Astrocyte (in vitro differentiated cells and primary cell): ENCODE measurements around the gene ABCC9. TPM values are rescaled to one million over a fixed set of nuclear protein-coding genes. Genes with fewer than 3 reads are reported as not detected.
A peak's percentile ranks its signal among the peaks of the same experiment; 100 is the strongest.
"Not testable (repeated sequence)": the region's sequence is repeated elsewhere in the genome, so short reads cannot be mapped to it uniquely, and the experiment has no call there.

Source experiments
- DNase-seq: peaks from one replicate; pipeline ENCODE4 v3.0.0-alpha.2; 2010; ENCODE audit warnings: low read depth
- FAIRE-seq: peaks from 2 replicates; lab custom pipeline; 2011; peaks lifted over from hg19 to GRCh38; lab: Jason Lieb, UNC
- H2AFZ ChIP-seq: 2 replicates; pipeline ENCODE4 v1.6.0; 2012; ENCODE audit warnings: low read depth, low read length, inconsistent platforms
- H3K27ac ChIP-seq: 2 replicates; pipeline ENCODE4 v1.5.1; 2011; ENCODE audit warnings: low read depth, low read length, inconsistent platforms
- H3K27me3 ChIP-seq: 2 replicates; pipeline ENCODE4 v1.6.0; 2011; ENCODE audit warnings: low read length, inconsistent platforms; ENCODE audit not compliant: insufficient read depth
- H3K36me3 ChIP-seq: 2 replicates; pipeline ENCODE4 v1.5.1; 2011; ENCODE audit warnings: low read length, inconsistent platforms; ENCODE audit not compliant: insufficient read depth
- H3K4me1 ChIP-seq: 2 replicates; pipeline ENCODE4 v1.5.1; 2011; ENCODE audit warnings: low read length, inconsistent platforms; ENCODE audit not compliant: insufficient read depth
- H3K4me2 ChIP-seq: 2 replicates; pipeline ENCODE4 v1.6.0; 2012; ENCODE audit warnings: low read length, inconsistent platforms
- H3K4me3 ChIP-seq: 2 replicates; pipeline ENCODE4 v1.5.1; 2011; ENCODE audit warnings: low read depth, mild to moderate bottlenecking, low read length, inconsistent platforms; ENCODE audit not compliant: insufficient read depth
- H3K79me2 ChIP-seq: 2 replicates; pipeline ENCODE4 v1.6.0; 2012; ENCODE audit warnings: mild to moderate bottlenecking, low read length, inconsistent platforms; ENCODE audit not compliant: insufficient read depth
- H3K9ac ChIP-seq: 2 replicates; pipeline ENCODE4 v1.6.0; 2012; ENCODE audit warnings: mild to moderate bottlenecking, low read length, inconsistent platforms
- H3K9me3 ChIP-seq: 2 replicates; pipeline ENCODE4 v1.5.1; 2012; ENCODE audit warnings: low read depth, mild to moderate bottlenecking, low read length, inconsistent platforms; ENCODE audit not compliant: insufficient read depth
- H4K20me1 ChIP-seq: 2 replicates; pipeline ENCODE4 v1.6.0; 2012; ENCODE audit warnings: low read length, inconsistent platforms; ENCODE audit not compliant: insufficient read depth
- H3K27ac Mint-ChIP-seq: one replicate; pipeline ENCODE4 v1.8.0; 2021; ENCODE audit warnings: mild to moderate bottlenecking, mixed read lengths; ENCODE audit not compliant: unreplicated experiment
- H3K27me3 Mint-ChIP-seq: one replicate; pipeline ENCODE4 v1.8.0; 2021; ENCODE audit warnings: low read depth, mixed read lengths; ENCODE audit not compliant: unreplicated experiment
- H3K36me3 Mint-ChIP-seq: one replicate; pipeline ENCODE4 v1.8.0; 2021; ENCODE audit warnings: low read depth, mixed read lengths; ENCODE audit not compliant: unreplicated experiment
- H3K4me1 Mint-ChIP-seq: one replicate; pipeline ENCODE4 v1.8.0; 2021; ENCODE audit warnings: low read depth, mixed read lengths; ENCODE audit not compliant: unreplicated experiment
- H3K4me3 Mint-ChIP-seq: one replicate; pipeline ENCODE4 v1.8.0; 2021; ENCODE audit warnings: mild to moderate bottlenecking, moderate library complexity, mixed read lengths; ENCODE audit not compliant: unreplicated experiment
- H3K9me3 Mint-ChIP-seq: one replicate; pipeline ENCODE4 v1.8.0; 2021; ENCODE audit warnings: mild to moderate bottlenecking, mixed read lengths; ENCODE audit not compliant: unreplicated experiment
- CTCF ChIP-seq: IDR thresholded peaks from 2 replicates; pipeline ENCODE4 v1.5.1; 2011; ENCODE audit warnings: low read depth, mild to moderate bottlenecking, inconsistent platforms, low read length, moderate library complexity; ENCODE audit not compliant: insufficient read depth
- EZH2 ChIP-seq: IDR thresholded peaks from 2 replicates; pipeline ENCODE4 v1.6.1; 2012; ENCODE audit warnings: mild to moderate bottlenecking, low read length, inconsistent platforms; ENCODE audit not compliant: insufficient read depth
- total RNA-seq: library from RNA; stranded (reverse); gene quantifications from 2 replicates; pipeline ENCODE4 v1.2.1, GENCODE V29; 2021

Gene ABCC9
- total RNA-seq, 1 donor from 2014 or later, result 0.36 TPM

DNA sequence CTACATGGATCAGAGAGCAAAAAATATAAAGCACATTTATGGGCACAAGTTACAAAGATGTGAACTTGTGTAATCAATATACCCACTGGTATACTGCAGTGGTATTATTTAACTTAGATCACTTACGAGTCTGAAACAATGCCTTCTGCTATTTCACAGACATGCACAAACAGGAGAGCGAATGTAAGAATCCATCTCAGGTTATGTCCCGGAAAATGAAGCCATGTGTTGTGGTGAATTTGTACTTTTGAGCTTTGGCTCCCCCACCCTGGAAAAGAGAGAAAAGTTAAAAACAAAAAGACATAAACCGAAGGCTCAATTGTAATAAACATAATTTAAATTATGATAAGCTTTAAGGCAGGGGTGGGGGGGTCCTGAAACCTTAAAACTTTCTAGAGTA lies 7.6 kb downstream of the ABCC9 start:
- Histone ChIP-seq H3K4me3 (no peak overlapping the region), H3K4me2 (no peak overlapping the region), H3K4me1 (no peaks in the 10 kb centered on the region), H2AFZ (no peak overlapping the region), H3K79me2 (no peaks in the 10 kb centered on the region), H3K36me3 (no peaks in the 10 kb centered on the region), H3K27me3 (no peaks in the 10 kb centered on the region), H3K27ac (no peak overlapping the region), H3K9me3 (no peaks in the 10 kb centered on the region), H4K20me1 (no peaks in the 10 kb centered on the region), H3K9ac (no peak overlapping the region)
- DNase-seq (no peak), FAIRE-seq (no peak)
- Mint-ChIP-seq H3K27me3 (peaks cover 9% of the 10 kb centered on the region), H3K4me1 (no peaks in the 10 kb centered on the region), H3K36me3 (no peaks in the 10 kb centered on the region), H3K9me3 (no peaks in the 10 kb centered on the region), H3K4me3 (no peak overlapping the region), H3K27ac (no peak overlapping the region)
- TF ChIP-seq EZH2 (no peak), CTCF (no peak)

- FAIRE-seq, H3K27me3 ChIP-seq, H3K36me3 ChIP-seq, H3K4me3 Mint-ChIP-seq, H3K4me3 ChIP-seq, H2AFZ ChIP-seq, H3K4me1 ChIP-seq, H3K9me3 ChIP-seq, H3K4me2 ChIP-seq, H4K20me1 ChIP-seq, H3K4me1 Mint-ChIP-seq, H3K9me3 Mint-ChIP-seq, H3K27me3 Mint-ChIP-seq, H3K79me2 ChIP-seq, H3K27ac Mint-ChIP-seq, H3K9ac ChIP-seq, H3K36me3 Mint-ChIP-seq, H3K27ac ChIP-seq, DNase-seq: not testable (repeated sequence)
These were observed 11.3 kb downstream of the ABCC9 start for GRCh38 chr12:21929972-21930371.

DNA sequence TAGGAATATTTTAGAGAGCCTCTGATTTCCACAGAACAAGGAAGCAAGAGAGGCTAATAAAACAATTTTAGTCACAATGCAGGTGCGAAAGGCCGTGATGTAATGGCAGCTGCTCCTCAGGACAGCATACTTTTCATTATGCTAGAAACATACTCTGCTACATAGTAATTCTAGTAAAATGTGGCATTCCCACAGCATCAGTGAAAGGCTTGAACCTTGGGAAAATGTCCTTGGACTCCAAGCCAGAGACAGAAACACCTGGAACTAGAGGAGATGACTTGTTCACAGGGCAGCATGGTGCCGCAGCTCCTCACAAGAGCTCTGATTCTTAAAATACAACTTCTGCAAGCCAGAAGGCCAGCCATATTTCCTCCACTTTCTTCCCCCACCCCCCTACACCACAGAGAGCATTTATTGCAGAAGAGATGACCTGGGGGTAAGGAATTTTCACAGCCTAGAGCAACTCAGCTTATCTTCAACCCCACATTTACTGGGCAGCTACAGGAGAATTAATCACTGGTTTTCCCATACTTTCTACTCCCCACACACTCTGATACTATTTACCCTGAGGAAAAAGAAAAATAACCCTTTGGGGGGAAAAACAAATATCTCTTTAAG lies 15.8 kb downstream of the ABCC9 start:
- Histone ChIP-seq H3K27ac (no peak overlapping the region), H3K4me1 (no peaks in the 10 kb centered on the region), H3K9me3 (no peaks in the 10 kb centered on the region), H3K27me3 (no peaks in the 10 kb centered on the region), H3K4me2 (no peak overlapping the region), H3K36me3 (no peaks in the 10 kb centered on the region), H2AFZ (peak overlapping the region; percentile 5), H3K79me2 (no peaks in the 10 kb centered on the region), H4K20me1 (no peaks in the 10 kb centered on the region), H3K4me3 (no peak overlapping the region), H3K9ac (no peak overlapping the region)
- Mint-ChIP-seq H3K4me3 (no peak overlapping the region), H3K4me1 (peaks cover 5% of the 10 kb centered on the region), H3K27ac (no peak overlapping the region), H3K36me3 (no peaks in the 10 kb centered on the region), H3K9me3 (no peaks in the 10 kb centered on the region), H3K27me3 (no peaks in the 10 kb centered on the region)
- FAIRE-seq, result no peak
- TF ChIP-seq CTCF, result no peak
- no peak for TF ChIP-seq EZH2
- no peak for DNase-seq
